GM18502 (cell line): ENCODE results near the gene ZDHHC7.

Experiments
- ATAC-seq: cut with Tn5 transposase; IDR thresholded peaks from one replicate; pipeline ENCODE4 v1.9.1; 2021; ENCODE audit warnings: mild to moderate bottlenecking; ENCODE audit not compliant: unreplicated experiment, poor library complexity

ZDHHC7 gene

DNA sequence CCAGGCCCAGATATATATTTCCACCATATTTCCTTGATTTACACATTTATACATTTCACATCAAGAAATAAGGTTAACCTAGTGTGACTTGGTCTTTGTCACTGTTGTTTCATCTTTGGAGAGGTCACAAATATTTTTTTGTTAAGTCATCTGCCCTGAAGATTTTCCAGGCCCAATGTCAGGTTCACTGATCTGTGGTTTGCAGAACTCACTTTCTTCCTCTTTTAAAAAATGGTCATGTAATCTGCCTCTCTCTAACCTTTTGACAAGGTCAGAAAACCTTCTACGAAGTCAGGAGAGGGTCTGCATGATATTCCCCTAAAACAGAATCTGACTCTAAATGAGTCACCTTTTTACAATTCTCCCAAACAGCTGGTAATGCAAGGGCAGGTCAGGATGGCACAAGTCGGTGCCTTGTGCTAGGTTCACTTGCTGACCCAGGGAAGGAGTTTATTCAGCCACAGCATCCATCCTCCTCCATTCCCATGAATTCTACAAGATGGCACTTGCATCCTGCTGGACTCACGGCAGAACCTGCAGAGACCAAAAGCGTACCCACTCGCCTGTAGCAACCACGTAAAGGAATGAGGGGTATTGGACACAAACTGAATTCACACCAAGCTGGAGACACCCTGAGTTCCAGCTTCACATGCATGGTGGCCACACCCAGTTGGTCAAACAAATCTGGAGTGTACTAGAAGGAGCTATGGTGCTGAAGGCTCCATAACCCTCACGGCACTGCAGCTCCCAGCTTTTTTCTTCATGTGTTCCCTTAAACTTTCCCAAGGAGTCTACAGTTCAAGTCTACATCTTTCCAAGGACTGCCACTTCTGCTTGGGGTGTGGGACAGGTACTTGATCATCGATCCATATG is 14.7 kb upstream of the ZDHHC7 start:
- no peak for ATAC-seq

DNA sequence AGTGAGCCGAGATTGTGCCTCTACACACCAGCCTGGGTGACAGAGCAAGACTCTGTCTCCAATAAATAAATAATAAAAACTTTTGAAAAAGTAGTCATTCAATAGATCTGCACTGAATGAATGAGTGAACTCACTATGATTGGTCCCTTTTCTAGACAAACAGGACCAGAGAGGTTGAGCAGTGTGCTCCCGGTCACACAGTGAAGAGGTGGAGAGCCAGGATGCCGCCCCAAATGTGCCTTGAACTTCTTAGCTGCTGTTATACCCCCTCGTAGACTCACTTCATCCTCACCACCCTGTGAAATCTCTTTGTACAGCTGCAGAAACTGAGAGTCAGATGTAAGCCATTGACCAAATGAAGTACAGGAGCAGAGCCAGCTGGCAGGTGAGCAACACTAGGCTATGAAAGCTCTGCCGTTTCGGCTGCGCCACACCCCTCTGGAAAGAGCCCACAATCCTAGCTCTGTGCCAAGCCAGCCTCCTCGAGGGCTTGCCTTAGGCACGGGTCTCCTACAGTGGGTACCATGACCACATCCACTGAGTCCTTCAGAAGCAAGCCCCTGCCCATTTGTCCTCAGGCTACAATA is 8.4 kb upstream of the ZDHHC7 start:
- ATAC-seq, result no peak

DNA sequence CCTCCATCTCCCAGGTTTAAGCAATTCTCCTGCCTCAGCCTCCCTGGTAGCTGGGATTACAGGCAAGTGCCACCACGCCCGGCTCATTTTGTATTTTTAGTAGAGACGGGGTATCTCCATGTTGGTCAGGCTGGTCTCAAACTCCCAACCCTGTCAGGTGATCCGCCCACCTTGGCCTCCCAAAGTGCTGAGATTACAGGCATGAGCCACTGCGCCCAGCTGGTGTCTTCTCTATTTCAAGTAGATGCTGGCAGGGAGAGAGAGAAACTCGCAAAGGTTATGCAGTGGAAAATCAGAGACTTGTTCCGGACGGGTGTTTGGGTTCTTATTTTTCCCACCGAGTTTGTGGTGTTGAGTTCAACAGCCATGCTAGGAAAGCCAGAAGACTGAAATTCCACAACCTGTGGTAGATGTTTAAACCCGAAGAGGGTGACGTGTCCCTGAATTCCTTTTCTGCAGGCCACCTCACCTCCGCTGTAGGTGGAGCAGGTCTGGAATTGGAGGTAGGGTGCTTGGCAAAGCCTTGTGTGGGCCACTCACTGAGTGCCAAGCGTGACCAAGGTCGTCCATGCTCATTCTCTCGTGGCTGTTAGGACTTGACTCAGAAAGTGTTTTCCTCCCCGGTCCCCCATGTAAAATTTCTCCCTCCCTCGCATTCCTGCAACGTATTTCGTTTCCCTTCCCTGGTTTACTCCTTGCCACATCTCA is 7.3 kb upstream of the ZDHHC7 start:
- no peak for ATAC-seq

DNA sequence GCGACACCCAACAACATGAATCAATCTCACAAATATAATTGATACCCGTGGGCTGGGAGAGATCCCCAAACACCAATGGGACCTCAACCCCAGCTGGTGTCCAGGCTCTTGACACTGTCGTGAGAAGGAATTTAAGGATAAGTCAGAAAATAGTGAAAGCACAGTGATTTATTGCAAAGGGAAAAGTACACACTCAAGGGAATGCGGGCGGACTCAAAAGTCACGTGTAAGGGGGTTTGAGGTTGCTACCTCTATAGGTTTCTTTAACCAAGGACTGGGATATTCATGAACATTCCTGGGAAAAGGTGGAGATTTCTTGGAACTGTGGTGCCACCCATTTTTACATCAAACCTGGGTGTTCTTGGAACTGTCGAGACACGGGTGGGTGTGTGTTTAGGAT is 6.3 kb upstream of the ZDHHC7 start:
- ATAC-seq, result no peak

DNA sequence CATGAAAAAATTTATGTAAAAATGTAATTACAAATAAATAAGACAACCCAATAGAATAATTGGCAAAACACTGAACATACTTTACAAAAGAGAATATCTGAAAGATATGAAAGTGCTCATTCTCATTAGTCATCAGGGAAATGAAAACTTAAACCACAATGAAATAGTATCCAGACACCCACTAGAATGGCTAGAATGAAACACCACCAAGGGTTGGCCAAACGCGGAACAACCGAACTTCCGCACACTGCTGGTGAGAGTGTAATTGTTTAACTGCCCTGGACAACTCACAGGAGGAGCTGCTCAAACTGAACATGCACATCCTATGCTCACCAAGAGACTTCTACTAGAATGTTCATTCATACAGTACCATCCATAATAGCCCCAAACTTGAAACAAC is 5.8 kb upstream of the ZDHHC7 start:
- no peak for ATAC-seq

DNA sequence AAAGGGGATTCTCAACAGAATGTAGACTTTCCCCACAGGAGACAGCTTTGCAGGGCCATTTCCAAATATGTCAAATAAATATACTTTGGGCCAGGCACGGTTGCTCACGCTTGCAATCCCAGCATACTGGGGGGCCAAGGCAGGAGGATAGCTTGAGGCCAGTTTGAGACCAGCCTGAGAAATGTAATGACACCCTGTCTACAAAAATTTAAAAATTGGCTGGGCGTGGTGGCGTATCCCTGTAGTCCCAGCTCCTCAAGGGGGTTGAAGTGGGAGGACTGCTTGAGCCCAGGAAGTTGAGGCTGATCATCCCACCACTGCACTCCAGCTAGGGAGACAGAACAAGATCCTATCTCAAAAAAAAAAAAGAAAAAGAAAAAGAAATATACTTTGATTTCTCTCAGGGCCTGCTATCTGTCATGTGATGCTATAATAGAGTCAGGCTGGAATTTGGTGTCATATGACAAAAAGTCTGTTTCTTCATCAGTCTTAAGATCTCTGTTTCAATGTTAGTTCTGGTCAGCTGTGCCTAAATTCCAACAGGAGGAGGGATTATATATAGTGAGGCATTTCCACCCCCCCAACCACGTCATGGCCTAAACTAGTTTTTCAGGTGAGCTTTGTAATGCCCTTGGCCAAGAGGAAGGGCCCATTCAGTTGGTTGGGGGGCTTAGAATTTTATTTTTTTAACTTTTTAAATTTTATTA is 4.3 kb upstream of the ZDHHC7 start:
- no peak for ATAC-seq

DNA sequence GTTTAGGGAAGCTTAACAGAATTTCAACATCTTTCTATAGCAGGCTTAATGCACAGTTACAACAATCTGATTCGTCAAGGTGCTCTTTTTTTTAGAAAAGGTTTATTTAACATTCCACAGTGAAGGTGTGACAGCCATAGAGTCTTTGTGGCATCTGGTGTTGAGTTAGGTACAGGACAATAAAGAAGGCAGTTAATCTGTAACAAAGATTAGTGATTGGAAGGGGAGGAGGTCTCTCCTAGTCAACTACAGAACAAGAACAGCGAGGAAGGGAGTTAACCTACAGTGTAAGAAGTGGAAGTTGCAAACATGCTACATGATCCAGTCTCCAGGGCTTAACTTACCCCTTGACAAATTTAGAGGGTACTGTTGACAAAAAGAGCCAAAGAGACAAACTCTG is 3.0 kb upstream of the ZDHHC7 start:
- ATAC-seq, result no peak

DNA sequence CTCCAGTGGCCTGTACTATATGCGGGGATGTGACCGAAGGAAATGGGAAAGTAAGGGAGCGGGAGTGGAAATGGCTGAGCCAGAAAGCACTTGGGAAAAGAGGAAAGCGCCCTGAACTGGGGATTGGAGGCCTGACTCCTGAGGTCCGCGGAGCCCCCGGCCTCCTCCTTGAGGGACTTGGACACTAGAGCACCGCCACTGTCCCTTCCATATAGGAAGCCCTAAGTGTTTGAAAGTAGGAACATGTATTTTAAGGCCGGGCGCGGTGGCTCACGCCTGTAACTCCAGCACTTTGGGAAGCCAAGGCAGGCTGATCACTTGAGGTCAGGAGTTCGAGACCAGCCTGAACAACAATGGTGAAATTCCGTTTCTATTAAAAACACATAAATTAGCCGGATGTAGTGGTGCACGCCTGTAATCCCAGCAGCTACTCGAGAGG is 530 bp upstream of the ZDHHC7 start:
- no peak for ATAC-seq

DNA sequence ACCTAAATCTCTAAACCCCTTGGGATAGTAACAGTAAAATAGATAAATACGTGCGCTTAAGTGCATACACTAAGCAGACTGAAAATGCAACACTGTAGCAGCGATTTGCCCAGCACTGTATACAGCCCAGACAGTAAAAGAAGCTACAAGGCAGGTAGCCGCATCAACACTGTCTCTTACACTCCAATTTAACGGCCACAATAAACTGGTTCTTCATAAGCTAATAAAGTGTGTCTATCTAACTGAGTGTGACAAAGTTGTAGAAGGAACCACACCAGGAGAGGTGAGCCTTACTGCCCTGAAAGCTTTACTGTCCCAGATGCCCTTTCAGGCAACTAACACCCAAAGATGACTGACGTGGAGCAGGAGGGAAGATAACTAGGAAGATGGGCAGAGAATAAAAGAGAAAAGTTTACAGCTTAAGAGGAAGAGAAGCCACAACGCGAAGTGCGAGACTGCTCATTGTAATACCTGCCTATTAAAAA is 847 bp downstream of the ZDHHC7 start:
- no peak for ATAC-seq

DNA sequence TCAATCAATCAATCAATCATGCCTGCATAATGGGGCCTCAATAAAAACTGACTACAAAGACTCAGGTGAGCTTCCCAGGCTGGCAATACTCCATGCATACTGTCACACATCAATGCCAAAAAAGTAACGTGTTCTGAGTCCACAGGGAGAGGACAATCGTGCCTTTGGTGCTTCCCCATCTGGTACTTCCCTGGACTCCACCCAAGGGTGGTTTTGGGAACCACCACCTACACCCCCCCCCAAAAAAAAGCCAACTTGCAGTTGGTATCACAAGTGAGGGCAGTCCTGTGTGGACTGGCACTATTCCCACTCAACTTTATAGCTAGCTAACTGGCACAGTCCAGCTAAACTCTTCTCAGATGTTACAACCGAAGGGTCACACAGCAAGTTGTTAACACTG is 3.1 kb downstream of the ZDHHC7 start:
- ATAC-seq, result no peak

DNA sequence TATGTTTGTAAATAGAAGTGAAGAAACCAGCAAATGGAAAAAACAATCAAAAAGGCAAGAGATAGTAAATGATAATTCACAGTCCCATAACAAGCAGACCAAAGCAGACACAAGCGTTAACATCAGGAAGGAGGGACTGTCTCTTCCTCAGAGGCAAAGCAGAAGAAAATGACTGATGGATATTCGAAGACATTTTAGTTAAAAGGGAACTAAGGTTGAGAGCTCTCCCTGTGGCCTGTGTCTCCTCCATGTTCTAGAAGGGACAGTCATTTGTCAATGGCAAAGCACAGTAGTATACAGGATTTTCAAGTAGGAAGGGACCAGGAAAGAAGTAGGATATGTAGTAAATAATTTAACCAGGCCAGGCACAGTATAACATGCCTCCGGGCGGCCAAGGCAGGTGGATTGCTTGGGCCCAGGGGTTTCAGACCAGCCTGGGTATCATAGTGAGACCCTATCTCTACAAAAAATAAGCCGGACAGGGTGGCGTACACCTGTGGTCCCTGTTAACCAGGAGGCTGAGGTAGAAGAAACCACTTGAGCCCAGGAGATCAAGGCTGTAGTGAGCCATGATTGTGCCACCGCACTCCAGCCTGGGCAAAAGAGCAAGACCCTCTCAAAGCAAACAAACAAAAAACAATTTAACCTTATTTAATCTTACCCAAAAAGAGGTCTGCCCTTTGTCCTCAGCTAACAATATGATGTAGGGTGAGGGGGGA is 3.7 kb downstream of the ZDHHC7 start:
- no peak for ATAC-seq

DNA sequence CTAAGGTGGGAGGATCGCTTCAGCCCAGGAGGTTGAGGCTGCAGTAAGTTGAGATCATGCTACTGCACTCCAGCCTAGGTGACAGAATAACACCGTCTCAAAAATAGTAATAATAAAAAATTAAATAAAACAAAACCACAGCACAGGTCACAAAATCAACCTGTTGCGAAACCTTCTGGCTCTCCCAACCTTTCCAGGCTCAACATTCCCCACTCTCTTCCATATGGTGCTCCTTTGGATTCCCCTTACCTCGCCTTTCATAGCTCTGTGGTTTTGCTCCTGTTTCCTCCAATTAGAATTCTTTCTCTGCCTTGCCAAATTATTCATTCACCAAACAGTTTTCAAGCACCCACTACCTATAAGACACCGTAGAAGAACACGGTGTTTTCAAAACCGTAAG is 4.7 kb downstream of the ZDHHC7 start:
- ATAC-seq, result no peak

DNA sequence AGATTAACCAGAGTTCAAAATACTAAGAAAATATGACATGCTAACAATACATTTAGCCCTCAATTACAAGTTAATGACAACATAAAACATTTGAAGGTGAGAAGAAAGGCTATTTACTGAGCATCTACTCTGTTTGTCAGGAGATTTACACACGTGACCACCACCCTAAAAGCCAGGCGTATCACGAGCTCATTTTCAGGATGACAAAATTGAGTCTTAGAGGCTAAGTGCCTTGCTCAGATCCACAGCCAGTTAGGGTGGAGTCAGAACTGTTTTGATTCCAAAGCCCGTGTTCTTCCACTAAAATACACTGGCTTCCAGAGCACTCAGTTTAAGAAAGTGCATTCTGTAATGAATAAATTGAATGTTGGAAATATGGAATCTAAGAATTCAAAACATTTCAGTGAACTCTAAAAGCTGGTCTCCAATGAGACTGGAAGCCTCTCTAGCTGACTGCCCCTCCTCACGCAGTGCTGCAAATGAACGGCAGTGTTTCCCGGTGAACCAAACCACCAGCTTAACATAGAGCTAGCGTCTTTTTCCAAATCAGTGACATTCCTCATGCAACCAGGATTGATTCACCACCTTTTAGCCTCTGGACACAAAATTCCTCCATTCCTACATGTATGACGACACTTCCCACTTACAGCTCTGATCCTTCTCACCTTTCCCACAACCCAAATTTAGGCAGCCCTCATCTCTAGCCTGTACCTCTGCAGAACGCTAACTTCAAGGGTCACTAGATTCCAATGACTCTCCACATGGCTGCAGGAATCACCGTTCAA is 5.9 kb downstream of the ZDHHC7 start:
- ATAC-seq, result no peak

DNA sequence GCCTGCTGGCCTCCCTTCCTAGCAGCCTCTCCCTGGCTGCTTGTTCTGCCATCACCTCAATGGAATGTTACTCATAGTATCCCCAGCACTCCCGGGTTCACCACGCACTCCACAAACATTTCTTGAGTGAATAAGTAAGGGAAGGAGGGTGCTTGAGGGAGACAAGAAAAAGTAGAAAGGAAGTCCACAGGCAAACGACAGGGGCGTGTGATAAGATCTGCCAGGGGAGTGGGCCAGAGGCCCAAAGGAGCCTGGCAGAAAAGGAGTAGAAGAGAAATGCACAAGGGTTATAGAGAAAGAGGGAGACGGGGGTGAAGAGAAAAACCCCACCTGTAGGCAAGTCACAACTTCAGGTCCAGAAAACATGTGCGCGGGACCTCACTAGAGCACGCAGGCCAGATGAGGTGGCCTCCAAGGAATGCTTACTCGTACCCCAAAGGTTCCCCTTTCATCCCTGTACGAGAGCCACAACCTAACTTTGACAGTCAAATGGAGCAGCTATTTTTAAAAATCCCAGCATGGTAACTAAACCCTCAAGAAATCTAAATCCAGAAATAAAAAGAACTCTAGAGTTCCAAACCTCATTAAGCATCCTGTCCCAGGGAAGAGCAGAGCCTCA is 6.6 kb downstream of the ZDHHC7 start:
- ATAC-seq, result no peak

DNA sequence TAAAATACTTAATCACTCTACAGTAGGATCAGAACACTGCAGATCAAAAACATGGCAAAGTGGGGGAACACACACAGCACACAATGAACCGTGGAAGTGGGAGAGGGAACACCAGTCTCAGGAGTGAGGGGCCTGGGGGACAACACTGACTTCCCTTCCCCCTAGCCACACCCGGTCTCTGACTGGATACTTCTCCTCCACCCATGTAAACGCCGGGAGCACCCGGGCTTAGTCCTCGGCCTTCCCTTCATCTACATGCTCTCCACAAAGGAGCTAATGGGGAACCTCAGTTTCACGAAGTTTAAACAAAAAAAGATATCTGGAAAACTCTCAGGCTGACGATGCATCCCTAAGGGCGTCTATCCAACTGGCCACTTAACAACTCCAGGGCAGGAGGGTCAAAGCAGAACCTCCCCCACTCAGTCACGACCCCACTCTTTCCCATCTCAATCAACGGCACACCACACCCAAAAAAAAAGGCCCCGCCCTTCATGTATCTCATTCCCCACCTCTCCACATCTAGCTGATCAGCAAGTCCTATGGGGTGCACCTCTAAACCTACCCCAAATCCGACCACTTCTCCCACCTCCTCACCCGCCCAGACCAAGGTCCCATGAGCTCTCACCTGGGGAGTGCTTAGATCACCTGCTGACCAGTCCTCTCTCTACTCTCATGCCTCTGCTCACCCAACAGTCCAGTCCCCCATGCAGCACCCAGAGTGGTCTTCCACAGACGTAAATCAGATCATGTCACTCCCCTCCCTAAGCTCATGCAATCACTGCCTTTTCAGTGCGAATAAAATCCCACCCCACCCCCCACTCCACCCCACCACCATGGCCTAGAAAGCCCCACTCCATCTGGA is 7.4 kb downstream of the ZDHHC7 start:
- no peak for ATAC-seq

DNA sequence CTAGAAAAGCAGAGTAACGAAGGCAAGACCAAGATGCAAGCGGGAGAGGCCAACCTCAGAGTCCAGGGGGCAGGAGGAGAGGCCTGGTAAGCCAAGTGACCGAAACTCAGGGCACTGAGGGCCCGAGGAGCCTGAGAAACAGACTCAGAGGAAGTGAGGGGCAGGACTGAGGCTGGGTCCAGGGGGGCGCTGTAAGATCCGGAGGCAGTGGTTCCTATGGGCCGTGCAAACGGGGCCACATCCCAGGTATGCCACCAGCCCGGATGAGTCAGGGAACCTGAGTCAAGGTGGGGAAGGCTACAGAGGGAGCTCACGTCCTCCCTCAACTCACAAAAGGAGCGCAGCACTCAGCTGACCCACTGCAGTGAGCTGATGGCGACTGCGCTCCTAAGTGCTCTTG is 8.3 kb downstream of the ZDHHC7 start:
- no peak for ATAC-seq

DNA sequence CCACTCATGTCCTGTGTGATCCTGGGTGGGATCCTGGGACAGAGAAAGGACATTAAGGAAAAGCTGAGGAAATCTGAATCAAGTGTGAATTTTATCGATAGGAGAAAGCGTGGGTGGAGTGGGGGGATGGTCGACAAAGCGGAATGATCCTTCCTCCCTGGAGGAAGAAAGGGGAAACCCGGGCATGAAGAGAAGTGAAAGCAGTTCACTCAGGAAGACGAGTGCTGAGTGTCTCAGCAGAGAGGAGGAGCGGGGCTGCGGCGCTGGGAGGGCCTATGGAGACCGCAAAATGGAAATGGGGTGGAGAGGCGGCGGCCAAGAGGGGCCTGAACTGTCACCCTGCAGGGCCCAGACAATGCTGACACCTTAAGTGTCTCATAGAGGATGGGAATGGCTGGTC is 8.7 kb downstream of the ZDHHC7 start:
- no peak for ATAC-seq

DNA sequence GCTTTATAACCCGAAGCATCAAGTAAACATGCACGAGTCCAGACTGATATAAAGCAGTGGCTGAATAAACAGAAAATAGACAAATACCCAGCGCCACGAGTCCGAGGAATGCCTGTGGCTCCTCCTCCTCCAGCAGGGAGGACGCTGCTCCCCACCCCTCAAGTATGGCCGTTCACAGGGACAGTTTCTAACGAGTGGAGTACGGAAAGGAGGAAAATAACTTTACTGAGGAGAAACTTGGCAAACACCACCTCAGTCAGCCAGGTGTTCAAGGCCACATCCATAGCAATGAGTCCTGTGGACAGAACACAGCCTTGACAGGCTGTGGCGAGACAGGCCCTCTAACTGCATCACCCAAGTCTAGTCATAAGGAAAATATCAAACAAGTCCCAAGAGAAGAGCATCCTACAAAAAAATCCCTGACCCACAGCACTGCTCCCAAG is 9.2 kb downstream of the ZDHHC7 start:
- no peak for ATAC-seq
